GM12878 (cell line): Measurements from ENCODE around the gene IL1R2. TPM values are rescaled to one million over a fixed set of nuclear protein-coding genes. Genes with fewer than 3 reads are reported as not detected.
A peak's percentile ranks its signal among the peaks of the same experiment; 100 is the strongest.

Experiments
- CTCF ChIP-seq, 3 experiments: IDR thresholded peaks in 2 of 3; conservative IDR thresholded peaks in 1 of 3; 2 replicates each; pipeline ENCODE4 v1.5.1; 2011; ENCODE audit warnings: low read depth in 3 of 3, low read length in 3 of 3, mild to moderate bottlenecking in 3 of 3, control low read depth in 2 of 3, moderate library complexity in 2 of 3, inconsistent platforms in 1 of 3, mixed read lengths in 1 of 3; ENCODE audit not compliant: control insufficient read depth in 2 of 3, insufficient read depth in 1 of 3; ENCODE audit errors: extremely low read depth in 1 of 3
- E4F1 ChIP-seq: fragments of 450-650 bp; IDR thresholded peaks from 2 replicates; pipeline ENCODE4 v1.6.1; 2018; ENCODE audit warnings: borderline replicate concordance, mild to moderate bottlenecking; ENCODE audit not compliant: partially characterized antibody
- HDGF ChIP-seq: fragments of 450-650 bp; IDR thresholded peaks from 2 replicates; pipeline ENCODE4 v1.6.1; 2016; ENCODE audit warnings: antibody characterized with exemption
- IKZF2 ChIP-seq, 2 experiments: fragments of 450-650 bp; IDR thresholded peaks; 2 replicates each; pipeline ENCODE4 v1.6.1; 2017; ENCODE audit warnings: mild to moderate bottlenecking in 2 of 2, moderate library complexity in 2 of 2
- NFXL1 ChIP-seq: fragments of 450-650 bp; IDR thresholded peaks from 2 replicates; pipeline ENCODE4 v1.6.1; 2017; ENCODE audit warnings: antibody characterized with exemption, mild to moderate bottlenecking, borderline replicate concordance
- NFYA ChIP-seq: IDR thresholded peaks from 2 replicates; pipeline ENCODE4 v1.6.1; 2011; ENCODE audit warnings: low read depth, mild to moderate bottlenecking, low read length, improper control_type of control experiment, borderline replicate concordance
- NKRF ChIP-seq: fragments of 450-650 bp; conservative IDR thresholded peaks from 2 replicates; pipeline ENCODE4 v1.6.1; 2017; ENCODE audit warnings: mild to moderate bottlenecking, moderate library complexity
- RAD51 ChIP-seq: fragments of 450-650 bp; IDR thresholded peaks from 2 replicates; pipeline ENCODE4 v1.6.1; 2016; ENCODE audit warnings: moderate library complexity, mild to moderate bottlenecking, inconsistent platforms
- ZNF687 ChIP-seq: fragments of 450-650 bp; IDR thresholded peaks from 2 replicates; pipeline ENCODE4 v1.6.1; 2017; ENCODE audit warnings: mild to moderate bottlenecking, moderate library complexity
- polyA plus RNA-seq, 11 experiments: library from polyadenylated mRNA; depleted of rRNA in 4 of 11; unstranded in 6 of 11; stranded (reverse) in 5 of 11; fragments of >200 nt; fragmentation: Nextera tagmentation in 4 of 11; fragmentation: Illumina TruSeq in 1 of 11; extraction: Ambion mirVana in 4 of 11; extraction: Trizol in 1 of 11; gene quantifications; 1 replicate in 1 of 11; 2 replicates in 10 of 11; pipeline versions ENCODE4 v1.2.1 to v1.2.3, GENCODE V29; 2011 to 2016; ENCODE audit warnings: inconsistent platforms in 2 of 11, missing spikeins in 2 of 11, low read depth in 1 of 11
- total RNA-seq, 4 experiments: library from RNA; depleted of rRNA in 3 of 4; stranded (reverse); fragments of >200 nt in 3 of 4; fragmentation: Illumina TruSeq in 1 of 4; extraction: Trizol in 1 of 4; gene quantifications; 2 replicates each; pipeline versions ENCODE4 v1.2.1 to v1.2.3, GENCODE V29; 2013 to 2021
- TF ChIP-seq, protein P1 (sequence below): fragments of 450-650 bp; IDR thresholded peaks from 2 replicates; pipeline ENCODE4 v1.6.1; 2016; ENCODE audit warnings: mild to moderate bottlenecking, moderate library complexity, borderline replicate concordance
- TF ChIP-seq, protein P2 (sequence below): IDR thresholded peaks from 2 replicates; pipeline ENCODE4 v1.6.1; 2012; ENCODE audit warnings: low read depth, low read length, improper control_type of control experiment

Gene IL1R2
- total and polyA plus RNA-seq, 10 of the 15 experiments (the other 5 are each of a cell fraction or from before 2014, with no cell fraction given) = 0.44 to 6.4 (median 0.62) TPM

- TF ChIP-seq E4F1 (no peak), NKRF (no peak), HDGF (peak; percentile 57; the same call in 1 of the 2 replicates), NFXL1 (no peak), RAD51 (no peak), IKZF2 (IDR thresholded peaks at IDR 0.05) (peak in 1 of 2 experiments; percentile 26; a peak in 2 of 4 replicates), CTCF (IDR thresholded peaks at IDR 0.05 in 2 of 3, conservative IDR thresholded peaks at IDR 0.05 in 1 of 3; ENCODE audit: control insufficient read depth in 2 of 3, extremely low read depth in 1 of 3, insufficient read depth in 1 of 3, low read depth in 3 of 3, low read length in 3 of 3) (0 out of 6 replicates have a peak, but pooled peaks of 2 of the 3 experiments have one; percentile 8), ZNF687 (peak; percentile 55; the same call in 1 of the 2 replicates), NFYA (no peak)
- TF ChIP-seq, protein P1, sequence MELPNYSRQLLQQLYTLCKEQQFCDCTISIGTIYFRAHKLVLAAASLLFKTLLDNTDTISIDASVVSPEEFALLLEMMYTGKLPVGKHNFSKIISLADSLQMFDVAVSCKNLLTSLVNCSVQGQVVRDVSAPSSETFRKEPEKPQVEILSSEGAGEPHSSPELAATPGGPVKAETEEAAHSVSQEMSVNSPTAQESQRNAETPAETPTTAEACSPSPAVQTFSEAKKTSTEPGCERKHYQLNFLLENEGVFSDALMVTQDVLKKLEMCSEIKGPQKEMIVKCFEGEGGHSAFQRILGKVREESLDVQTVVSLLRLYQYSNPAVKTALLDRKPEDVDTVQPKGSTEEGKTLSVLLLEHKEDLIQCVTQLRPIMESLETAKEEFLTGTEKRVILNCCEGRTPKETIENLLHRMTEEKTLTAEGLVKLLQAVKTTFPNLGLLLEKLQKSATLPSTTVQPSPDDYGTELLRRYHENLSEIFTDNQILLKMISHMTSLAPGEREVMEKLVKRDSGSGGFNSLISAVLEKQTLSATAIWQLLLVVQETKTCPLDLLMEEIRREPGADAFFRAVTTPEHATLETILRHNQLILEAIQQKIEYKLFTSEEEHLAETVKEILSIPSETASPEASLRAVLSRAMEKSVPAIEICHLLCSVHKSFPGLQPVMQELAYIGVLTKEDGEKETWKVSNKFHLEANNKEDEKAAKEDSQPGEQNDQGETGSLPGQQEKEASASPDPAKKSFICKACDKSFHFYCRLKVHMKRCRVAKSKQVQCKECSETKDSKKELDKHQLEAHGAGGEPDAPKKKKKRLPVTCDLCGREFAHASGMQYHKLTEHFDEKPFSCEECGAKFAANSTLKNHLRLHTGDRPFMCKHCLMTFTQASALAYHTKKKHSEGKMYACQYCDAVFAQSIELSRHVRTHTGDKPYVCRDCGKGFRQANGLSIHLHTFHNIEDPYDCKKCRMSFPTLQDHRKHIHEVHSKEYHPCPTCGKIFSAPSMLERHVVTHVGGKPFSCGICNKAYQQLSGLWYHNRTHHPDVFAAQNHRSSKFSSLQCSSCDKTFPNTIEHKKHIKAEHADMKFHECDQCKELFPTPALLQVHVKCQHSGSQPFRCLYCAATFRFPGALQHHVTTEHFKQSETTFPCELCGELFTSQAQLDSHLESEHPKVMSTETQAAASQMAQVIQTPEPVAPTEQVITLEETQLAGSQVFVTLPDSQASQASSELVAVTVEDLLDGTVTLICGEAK = no peak
- TF ChIP-seq, protein P2, sequence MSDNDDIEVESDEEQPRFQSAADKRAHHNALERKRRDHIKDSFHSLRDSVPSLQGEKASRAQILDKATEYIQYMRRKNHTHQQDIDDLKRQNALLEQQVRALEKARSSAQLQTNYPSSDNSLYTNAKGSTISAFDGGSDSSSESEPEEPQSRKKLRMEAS = no peak
Observed at GRCh38 chr2:102074152-102074783, 82.5 kb downstream of the IL1R2 start (continued).
